Keratinocyte (primary cell): ENCODE data around the gene PLA2G10.

Experiments
- EZH2 ChIP-seq: IDR thresholded peaks from one replicate; pipeline ENCODE4 v1.6.1; 2012; ENCODE audit warnings: inconsistent platforms, mild to moderate bottlenecking, low read length, moderate library complexity
- TF ChIP-seq, protein P1 (sequence below), 3 experiments: IDR thresholded peaks in 1 of 3; conservative IDR thresholded peaks in 1 of 3; optimal IDR thresholded peaks in 1 of 3; 2 replicates in 2 of 3; 3 replicates in 1 of 3; pipeline versions ENCODE3 to v1.5.1; 2011; ENCODE audit warnings: low read length in 3 of 3, mild to moderate bottlenecking in 3 of 3, moderate library complexity in 2 of 3, control low read depth in 1 of 3, inconsistent platforms in 1 of 3; ENCODE audit not compliant: insufficient read depth in 2 of 3; ENCODE audit errors: extremely low read depth in 1 of 3

DNA sequence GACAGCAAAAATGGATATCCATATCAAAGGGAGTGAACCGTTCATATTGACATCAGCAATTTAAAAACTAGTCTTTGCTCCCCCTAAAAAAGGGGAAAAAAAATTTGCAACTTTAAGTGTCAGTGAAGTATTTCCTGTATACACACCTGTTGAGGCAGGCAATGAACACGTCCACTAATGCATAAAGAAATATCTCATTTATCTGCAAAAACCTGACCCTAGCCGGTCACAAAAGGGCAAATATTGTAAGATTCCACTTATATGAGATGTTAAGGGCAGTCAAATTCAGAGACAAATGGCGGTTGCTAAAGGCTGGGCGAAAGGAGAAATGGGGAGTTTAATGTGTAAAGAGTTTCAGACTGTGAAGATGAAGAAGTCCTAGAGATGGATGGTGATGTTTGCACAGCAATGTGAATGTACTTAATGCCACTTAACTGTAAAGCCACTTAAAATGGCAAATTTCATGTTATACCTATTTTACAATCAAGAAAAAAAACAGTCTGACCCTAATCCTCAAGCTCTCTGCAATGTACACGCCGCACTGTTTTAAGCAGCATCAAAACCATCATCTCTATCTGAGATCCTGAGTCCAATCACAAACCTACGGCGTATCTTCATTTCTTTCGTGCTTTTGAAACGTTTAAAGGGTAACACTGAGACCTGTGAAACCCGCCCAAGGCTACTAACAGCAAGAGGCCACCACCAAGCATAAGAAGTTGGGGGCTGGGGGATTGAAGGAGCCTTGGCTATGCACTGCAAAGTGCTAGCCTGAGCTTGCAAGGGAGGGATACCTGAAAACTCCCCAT is 65.1 kb downstream of the PLA2G10 start:
- TF ChIP-seq, protein P1, sequence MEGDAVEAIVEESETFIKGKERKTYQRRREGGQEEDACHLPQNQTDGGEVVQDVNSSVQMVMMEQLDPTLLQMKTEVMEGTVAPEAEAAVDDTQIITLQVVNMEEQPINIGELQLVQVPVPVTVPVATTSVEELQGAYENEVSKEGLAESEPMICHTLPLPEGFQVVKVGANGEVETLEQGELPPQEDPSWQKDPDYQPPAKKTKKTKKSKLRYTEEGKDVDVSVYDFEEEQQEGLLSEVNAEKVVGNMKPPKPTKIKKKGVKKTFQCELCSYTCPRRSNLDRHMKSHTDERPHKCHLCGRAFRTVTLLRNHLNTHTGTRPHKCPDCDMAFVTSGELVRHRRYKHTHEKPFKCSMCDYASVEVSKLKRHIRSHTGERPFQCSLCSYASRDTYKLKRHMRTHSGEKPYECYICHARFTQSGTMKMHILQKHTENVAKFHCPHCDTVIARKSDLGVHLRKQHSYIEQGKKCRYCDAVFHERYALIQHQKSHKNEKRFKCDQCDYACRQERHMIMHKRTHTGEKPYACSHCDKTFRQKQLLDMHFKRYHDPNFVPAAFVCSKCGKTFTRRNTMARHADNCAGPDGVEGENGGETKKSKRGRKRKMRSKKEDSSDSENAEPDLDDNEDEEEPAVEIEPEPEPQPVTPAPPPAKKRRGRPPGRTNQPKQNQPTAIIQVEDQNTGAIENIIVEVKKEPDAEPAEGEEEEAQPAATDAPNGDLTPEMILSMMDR (optimal IDR thresholded peaks at IDR 0.05 in 1 of 3, IDR thresholded peaks at IDR 0.05 in 1 of 3, conservative IDR thresholded peaks at IDR 0.05 in 1 of 3; ENCODE audit: extremely low read depth in 1 of 3, insufficient read depth in 2 of 3, low read length in 3 of 3), result no peak
- no peak for TF ChIP-seq EZH2
